K562 (cell line): ENCODE results near the gene SLC2A4. TPM values are rescaled to one million over a fixed set of nuclear protein-coding genes. Genes with fewer than 3 reads are reported as not detected.

Experiments used
- ATAC-seq: fragments of 200-7000 bp; cut with Tn5 transposase; 3 replicates; pipeline ENCODE4 v1.9.1; 2020; ENCODE audit warnings: moderate library complexity
- BruUV-seq: library from RNA; stranded (reverse); fragments of 400-500 nt; replicated peaks from 2 replicates; lab custom pipeline; 2021; lab: Mats Ljungman, UMichigan
- CTCF ChIA-PET: fragments of 300-600 bp; formaldehyde crosslinking; extraction: SDS; loops from one replicate; lab custom pipeline; 2021; ENCODE audit warnings: low intra/inter-chr PET ratio; lab: Yijun Ruan, JAX
- POLR2A ChIA-PET: fragments of 300-600, 350-650 bp; sonication (Branson Sonifier 250); formaldehyde crosslinking; extraction: SDS; loops from one replicate; lab custom pipeline; 2021; ENCODE audit warnings: antibody characterized with exemption, inconsistent platforms; lab: Yijun Ruan, JAX
- DNase-seq, 4 experiments: peaks; one replicate each; pipeline versions ENCODE4 v3.0.0 to v3.0.0-alpha.2; 2011 to 2018; ENCODE audit warnings: low spot score in 3 of 4, mixed read lengths in 3 of 4; ENCODE audit errors: extremely low read depth in 1 of 4
- FAIRE-seq: peaks from 2 replicates; lab custom pipeline; 2011; peaks lifted over from hg19 to GRCh38; lab: Jason Lieb, UNC
- H2AFZ ChIP-seq: 2 replicates; pipeline ENCODE4 v1.6.0; 2011; ENCODE audit warnings: low read depth, low read length, control low read depth, inconsistent platforms
- H3K27ac ChIP-seq: fragments of 200-600 bp; 3 replicates; pipeline ENCODE4 v1.8.0; 2011; ENCODE audit warnings: low read depth, mild to moderate bottlenecking, control low read depth, inconsistent platforms, low read length, moderate library complexity, mixed read lengths; ENCODE audit errors: extremely low read depth
- H3K27me3 ChIP-seq, 2 experiments: fragments of 300-600 bp in 1 of 2; 2 replicates in 1 of 2; 3 replicates in 1 of 2; pipeline versions ENCODE4 v1.6.0 to v1.8.0; 2011; ENCODE audit warnings: inconsistent platforms in 2 of 2, low read length in 2 of 2, mild to moderate bottlenecking in 1 of 2, mixed read lengths in 1 of 2, moderate library complexity in 1 of 2; ENCODE audit not compliant: control insufficient read depth in 2 of 2, insufficient read depth in 2 of 2
- H3K36me3 ChIP-seq: fragments of 300-600 bp; 3 replicates; pipeline ENCODE4 v1.8.0; 2011; ENCODE audit warnings: mild to moderate bottlenecking, low read length, inconsistent platforms; ENCODE audit not compliant: control insufficient read depth, insufficient read depth
- H3K4me1 ChIP-seq, 2 experiments: fragments of 200-600 bp in 1 of 2; replicated peaks in 1 of 2; 2 replicates in 1 of 2; 3 replicates in 1 of 2; pipeline versions ENCODE4 v1.5.1 to v1.8.0; 2011; ENCODE audit warnings: inconsistent platforms in 2 of 2, low read length in 2 of 2, mild to moderate bottlenecking in 1 of 2, mixed read lengths in 1 of 2, moderate library complexity in 1 of 2; ENCODE audit not compliant: control insufficient read depth in 2 of 2, insufficient read depth in 2 of 2
- H3K4me2 ChIP-seq: 2 replicates; pipeline ENCODE4 v1.6.1; 2011; ENCODE audit warnings: low read length, control low read depth, inconsistent platforms, mixed read lengths; ENCODE audit not compliant: insufficient read depth
- H3K4me3 ChIP-seq: fragments of 200-600 bp; sonication (generic), shearing (Covaris generic); 2 replicates; pipeline ENCODE4 v1.5.1; 2016; ENCODE audit warnings: control low read depth, inconsistent platforms
- H3K79me2 ChIP-seq: fragments of 200-600 bp; 3 replicates; pipeline ENCODE4 v1.8.0; 2011; ENCODE audit warnings: low read length, inconsistent platforms; ENCODE audit not compliant: control insufficient read depth, insufficient read depth
- H3K9ac ChIP-seq, 2 experiments: 2 replicates each; pipeline versions ENCODE4 v1.6.0 to v1.6.1; 2011; ENCODE audit warnings: low read depth in 2 of 2, low read length in 2 of 2, control low read depth in 1 of 2, inconsistent platforms in 1 of 2, mild to moderate bottlenecking in 1 of 2, mixed read lengths in 1 of 2; ENCODE audit not compliant: insufficient read depth in 1 of 2
- H3K9me1 ChIP-seq: one replicate; pipeline ENCODE4 v1.6.0; 2011; ENCODE audit warnings: inconsistent platforms, mild to moderate bottlenecking, low read length, moderate library complexity; ENCODE audit not compliant: control insufficient read depth, insufficient read depth
- H3K9me3 ChIP-seq: replicated peaks from 2 replicates; pipeline ENCODE4 v1.5.1; 2011; ENCODE audit warnings: low read depth, low read length, inconsistent platforms; ENCODE audit not compliant: control insufficient read depth, insufficient read depth
- H4K20me1 ChIP-seq: replicated peaks from 2 replicates; pipeline ENCODE4 v1.6.1; 2011; ENCODE audit warnings: low read length, inconsistent platforms, mixed read lengths; ENCODE audit not compliant: control insufficient read depth, insufficient read depth
- ETV6 ChIP-seq, 3 experiments: fragments of 150-350 bp in 1 of 3; sonication (generic) in 1 of 3; formaldehyde crosslinking in 1 of 3; IDR thresholded peaks; 2 replicates each; pipeline versions ENCODE4 v1.6.1 to v1.8.0; 2014 to 2022; ENCODE audit warnings: borderline replicate concordance in 2 of 3, low read depth in 2 of 3, antibody characterized with exemption in 1 of 3, low read length in 1 of 3, mild to moderate bottlenecking in 1 of 3, missing genetic modification reagents in 1 of 3
- FOXM1 ChIP-seq, 2 experiments: fragments of 450-650 bp in 1 of 2; sonication (generic) in 1 of 2; formaldehyde crosslinking in 1 of 2; IDR thresholded peaks; 2 replicates each; pipeline versions ENCODE4 v1.6.1 to v1.9.0; 2017 to 2022; ENCODE audit warnings: low read depth in 2 of 2, mild to moderate bottlenecking in 2 of 2, missing genetic modification reagents in 1 of 2, moderate library complexity in 1 of 2
- HMG20A ChIP-seq: fragments of 450-650 bp; formaldehyde crosslinking; conservative IDR thresholded peaks from 2 replicates; pipeline ENCODE4 v1.4.0; 2020; ENCODE audit warnings: mild to moderate bottlenecking, mixed read lengths
- JUN ChIP-seq, 2 experiments: sonication (generic) in 1 of 2; formaldehyde crosslinking in 1 of 2; IDR thresholded peaks; 2 replicates each; pipeline versions ENCODE4 v1.6.1 to v1.8.0; 2012 to 2022; ENCODE audit warnings: borderline replicate concordance in 2 of 2, mild to moderate bottlenecking in 2 of 2, improper control_type of control experiment in 1 of 2, low read depth in 1 of 2, low read length in 1 of 2, missing genetic modification reagents in 1 of 2
- POLR3A ChIP-seq: IDR thresholded peaks from 2 replicates; pipeline ENCODE4 v1.6.1; 2011; ENCODE audit warnings: borderline replicate concordance, mild to moderate bottlenecking, moderate library complexity; ENCODE audit not compliant: insufficient read length, insufficient read depth; ENCODE audit errors: extremely low read depth
- STAT5B ChIP-seq: fragments of 250-450 bp; sonication (Bioruptor Pico); IDR thresholded peaks from 2 replicates; pipeline ENCODE4 v1.8.0; 2021; ENCODE audit warnings: mild to moderate bottlenecking, inconsistent platforms
- XRCC3 ChIP-seq: fragments of 450-650 bp; IDR thresholded peaks from 2 replicates; pipeline ENCODE4 v1.6.1; 2017; ENCODE audit warnings: mild to moderate bottlenecking, moderate library complexity
- ZC3H4 ChIP-seq: sonication (generic); formaldehyde crosslinking; IDR thresholded peaks from 2 replicates; pipeline ENCODE4 v1.9.0; 2021; ENCODE audit warnings: missing genetic modification reagents, borderline replicate concordance
- ZNF583 ChIP-seq: fragments of 250-450 bp; sonication (Bioruptor Pico); IDR thresholded peaks from 2 replicates; pipeline ENCODE4 v1.4.0; 2020
- WGBS: fragments of 100-300 bp; shearing (Covaris generic); methylation state at CpG from one replicate; pipeline ENCODE4 v1.1.6; 2016; ENCODE audit warnings: low coverage, mixed read lengths; ENCODE audit not compliant: insufficient coverage; ENCODE audit errors: missing lambda C conversion rate; 5-methylcytosine and 5-hydroxymethylcytosine counted together
- in situ Hi-C: fragments of 300-500 bp; cut with MboI; formaldehyde crosslinking; loops from 4 replicates; pipeline ENCODE4 v1.15.0; 2018; ENCODE audit warnings: inconsistent platforms, mixed read lengths
- intact Hi-C: fragments of 100-400 bp; cut with micrococcal nuclease; formaldehyde crosslinking; loops from 2 replicates; pipeline ENCODE4 v1.14.2; 2022
- polyA plus RNA-seq, 8 experiments: library from polyadenylated mRNA; depleted of rRNA in 4 of 8; stranded (reverse) in 5 of 8; unstranded in 3 of 8; fragments of >200 nt; fragmentation: Nextera tagmentation in 2 of 8; fragmentation: Illumina TruSeq in 1 of 8; extraction: Ambion mirVana in 2 of 8; extraction: Trizol in 1 of 8; gene quantifications; 2 replicates each; pipeline versions ENCODE4 v1.2.1 to v1.2.3, GENCODE V29; 2011 to 2014; ENCODE audit warnings: inconsistent platforms in 1 of 8, missing spikeins in 1 of 8
- total RNA-seq, 7 experiments: library from RNA; depleted of rRNA in 6 of 7; stranded (reverse); fragments of >200 nt in 6 of 7; fragmentation: Illumina TruSeq in 2 of 7; extraction: Trizol in 2 of 7; gene quantifications; 2 replicates each; pipeline versions ENCODE4 v1.2.1 to v1.2.3, GENCODE V29; 2011 to 2021; ENCODE audit warnings: low replicate concordance in 1 of 7
- TF ChIP-seq, protein P1 (sequence below): fragments of 450-650 bp; IDR thresholded peaks from 2 replicates; pipeline ENCODE4 v1.6.1; 2017; ENCODE audit warnings: mild to moderate bottlenecking, moderate library complexity
- TF ChIP-seq, protein P2 (sequence below): sonication (generic); formaldehyde crosslinking; IDR thresholded peaks from 2 replicates; pipeline ENCODE4 v1.8.0; 2022; ENCODE audit warnings: mild to moderate bottlenecking, missing genetic modification reagents
- TF ChIP-seq, protein P3 (sequence below), 2 experiments: IDR thresholded peaks; 2 replicates each; pipeline ENCODE4 v1.6.1; 2012; ENCODE audit warnings: improper control_type of control experiment in 2 of 2, low read depth in 2 of 2, low read length in 2 of 2, borderline replicate concordance in 1 of 2

The SLC2A4 gene
- total and polyA plus RNA-seq, 9 of the 15 experiments (the other 6 are each of a cell fraction or from before 2014, with no cell fraction given), result 0.74 to 3.5 (median 1.6) TPM

DNA sequence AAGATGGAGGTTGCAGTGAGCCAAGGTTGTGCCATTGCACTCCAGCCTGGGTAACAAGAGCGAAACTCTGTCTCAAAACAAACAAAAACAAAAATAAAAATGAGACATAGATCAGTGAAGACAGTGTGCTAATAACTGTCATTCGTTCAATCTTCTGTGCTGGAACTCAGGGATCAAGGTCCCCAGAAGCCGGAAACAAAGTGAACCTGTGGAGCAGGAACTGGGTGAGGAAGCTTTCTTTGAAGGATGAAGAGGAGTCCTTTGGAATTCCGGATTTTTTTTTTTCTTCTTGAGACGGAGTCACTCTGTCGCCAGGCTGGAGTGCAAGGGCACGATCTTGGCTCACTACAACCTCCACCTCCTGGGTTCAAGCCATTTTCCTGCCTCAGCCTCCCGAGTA is 2.1 kb upstream of the SLC2A4 start:
- Histone ChIP-seq H2AFZ (no peak overlapping the region), H3K36me3 (no peaks in the 10 kb centered on the region), H3K27me3 (no peaks in the 10 kb centered on the region), H3K9me1 (no peaks in the 10 kb centered on the region), H3K9ac (no peak overlapping the region), H3K4me1 (peaks cover 15 to 40% of the 10 kb centered on the region in 2 experiments; a peak in 4 of 5 replicates), H3K4me2 (no peak overlapping the region), H3K79me2 (no peaks in the 10 kb centered on the region; the same call in 2 of the 3 replicates), H3K9me3 (no peaks in the 10 kb centered on the region), H4K20me1 (no peaks in the 10 kb centered on the region; the same call in 1 of the 2 replicates), H3K4me3 (no peak overlapping the region), H3K27ac (no peak overlapping the region)
- DNase-seq, result no peak
- ChIA-PET POLR2A (interaction anchor here (0.8 to 0.9 kb wide), 2 partner anchors 45 to 58 kb away, joined by 3 to 4 read pairs; partner anchors contain the start of gene DVL2), CTCF (interaction anchor here (1.0 to 2.3 kb wide), 2 partner anchors 17 to 35 kb away, joined by 3 to 19 read pairs; no protein-coding TSS in a partner anchor)
- in situ Hi-C loops (no loop called here), intact Hi-C loops (no loop called here)
- ATAC-seq, result no peak
- 52% methylated on average over 8 of the region's 8 CpGs for WGBS
- BruUV-seq, result no TSS peak
- no peak for FAIRE-seq
- no peak for TF ChIP-seq XRCC3
- TF ChIP-seq POLR3A, result no peak
- no peak for TF ChIP-seq ZC3H4 (CRISPR knock-in tag)
- TF ChIP-seq ETV6 (IDR thresholded peaks at IDR 0.05; ENCODE audit: borderline replicate concordance in 1 of 2, low read depth in 2 of 2, low read length in 1 of 2), result no peak
- TF ChIP-seq ETV6 (CRISPR knock-in tag; IDR thresholded peaks at IDR 0.05; ENCODE audit: borderline replicate concordance), result no peak
- TF ChIP-seq HMG20A (CRISPR knock-in tag), result no peak
- TF ChIP-seq JUN (IDR thresholded peaks at IDR 0.05; ENCODE audit: borderline replicate concordance, low read depth, low read length), result no peak
- TF ChIP-seq JUN (CRISPR knock-in tag; IDR thresholded peaks at IDR 0.05; ENCODE audit: borderline replicate concordance), result no peak
- TF ChIP-seq, protein P1, sequence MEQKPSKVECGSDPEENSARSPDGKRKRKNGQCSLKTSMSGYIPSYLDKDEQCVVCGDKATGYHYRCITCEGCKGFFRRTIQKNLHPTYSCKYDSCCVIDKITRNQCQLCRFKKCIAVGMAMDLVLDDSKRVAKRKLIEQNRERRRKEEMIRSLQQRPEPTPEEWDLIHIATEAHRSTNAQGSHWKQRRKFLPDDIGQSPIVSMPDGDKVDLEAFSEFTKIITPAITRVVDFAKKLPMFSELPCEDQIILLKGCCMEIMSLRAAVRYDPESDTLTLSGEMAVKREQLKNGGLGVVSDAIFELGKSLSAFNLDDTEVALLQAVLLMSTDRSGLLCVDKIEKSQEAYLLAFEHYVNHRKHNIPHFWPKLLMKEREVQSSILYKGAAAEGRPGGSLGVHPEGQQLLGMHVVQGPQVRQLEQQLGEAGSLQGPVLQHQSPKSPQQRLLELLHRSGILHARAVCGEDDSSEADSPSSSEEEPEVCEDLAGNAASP, result no peak
- TF ChIP-seq, protein P2, sequence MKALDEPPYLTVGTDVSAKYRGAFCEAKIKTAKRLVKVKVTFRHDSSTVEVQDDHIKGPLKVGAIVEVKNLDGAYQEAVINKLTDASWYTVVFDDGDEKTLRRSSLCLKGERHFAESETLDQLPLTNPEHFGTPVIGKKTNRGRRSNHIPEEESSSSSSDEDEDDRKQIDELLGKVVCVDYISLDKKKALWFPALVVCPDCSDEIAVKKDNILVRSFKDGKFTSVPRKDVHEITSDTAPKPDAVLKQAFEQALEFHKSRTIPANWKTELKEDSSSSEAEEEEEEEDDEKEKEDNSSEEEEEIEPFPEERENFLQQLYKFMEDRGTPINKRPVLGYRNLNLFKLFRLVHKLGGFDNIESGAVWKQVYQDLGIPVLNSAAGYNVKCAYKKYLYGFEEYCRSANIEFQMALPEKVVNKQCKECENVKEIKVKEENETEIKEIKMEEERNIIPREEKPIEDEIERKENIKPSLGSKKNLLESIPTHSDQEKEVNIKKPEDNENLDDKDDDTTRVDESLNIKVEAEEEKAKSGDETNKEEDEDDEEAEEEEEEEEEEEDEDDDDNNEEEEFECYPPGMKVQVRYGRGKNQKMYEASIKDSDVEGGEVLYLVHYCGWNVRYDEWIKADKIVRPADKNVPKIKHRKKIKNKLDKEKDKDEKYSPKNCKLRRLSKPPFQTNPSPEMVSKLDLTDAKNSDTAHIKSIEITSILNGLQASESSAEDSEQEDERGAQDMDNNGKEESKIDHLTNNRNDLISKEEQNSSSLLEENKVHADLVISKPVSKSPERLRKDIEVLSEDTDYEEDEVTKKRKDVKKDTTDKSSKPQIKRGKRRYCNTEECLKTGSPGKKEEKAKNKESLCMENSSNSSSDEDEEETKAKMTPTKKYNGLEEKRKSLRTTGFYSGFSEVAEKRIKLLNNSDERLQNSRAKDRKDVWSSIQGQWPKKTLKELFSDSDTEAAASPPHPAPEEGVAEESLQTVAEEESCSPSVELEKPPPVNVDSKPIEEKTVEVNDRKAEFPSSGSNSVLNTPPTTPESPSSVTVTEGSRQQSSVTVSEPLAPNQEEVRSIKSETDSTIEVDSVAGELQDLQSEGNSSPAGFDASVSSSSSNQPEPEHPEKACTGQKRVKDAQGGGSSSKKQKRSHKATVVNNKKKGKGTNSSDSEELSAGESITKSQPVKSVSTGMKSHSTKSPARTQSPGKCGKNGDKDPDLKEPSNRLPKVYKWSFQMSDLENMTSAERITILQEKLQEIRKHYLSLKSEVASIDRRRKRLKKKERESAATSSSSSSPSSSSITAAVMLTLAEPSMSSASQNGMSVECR (CRISPR knock-in tag), result no peak
- TF ChIP-seq FOXM1 (IDR thresholded peaks at IDR 0.05; ENCODE audit: low read depth), result no peak
- TF ChIP-seq FOXM1 (CRISPR knock-in tag; IDR thresholded peaks at IDR 0.05; ENCODE audit: low read depth), result no peak
- TF ChIP-seq STAT5B (CRISPR knock-in tag), result no peak
- no peak for TF ChIP-seq ZNF583 (CRISPR knock-in tag)
- TF ChIP-seq, protein P3, sequence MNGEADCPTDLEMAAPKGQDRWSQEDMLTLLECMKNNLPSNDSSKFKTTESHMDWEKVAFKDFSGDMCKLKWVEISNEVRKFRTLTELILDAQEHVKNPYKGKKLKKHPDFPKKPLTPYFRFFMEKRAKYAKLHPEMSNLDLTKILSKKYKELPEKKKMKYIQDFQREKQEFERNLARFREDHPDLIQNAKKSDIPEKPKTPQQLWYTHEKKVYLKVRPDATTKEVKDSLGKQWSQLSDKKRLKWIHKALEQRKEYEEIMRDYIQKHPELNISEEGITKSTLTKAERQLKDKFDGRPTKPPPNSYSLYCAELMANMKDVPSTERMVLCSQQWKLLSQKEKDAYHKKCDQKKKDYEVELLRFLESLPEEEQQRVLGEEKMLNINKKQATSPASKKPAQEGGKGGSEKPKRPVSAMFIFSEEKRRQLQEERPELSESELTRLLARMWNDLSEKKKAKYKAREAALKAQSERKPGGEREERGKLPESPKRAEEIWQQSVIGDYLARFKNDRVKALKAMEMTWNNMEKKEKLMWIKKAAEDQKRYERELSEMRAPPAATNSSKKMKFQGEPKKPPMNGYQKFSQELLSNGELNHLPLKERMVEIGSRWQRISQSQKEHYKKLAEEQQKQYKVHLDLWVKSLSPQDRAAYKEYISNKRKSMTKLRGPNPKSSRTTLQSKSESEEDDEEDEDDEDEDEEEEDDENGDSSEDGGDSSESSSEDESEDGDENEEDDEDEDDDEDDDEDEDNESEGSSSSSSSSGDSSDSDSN (IDR thresholded peaks at IDR 0.05; ENCODE audit: borderline replicate concordance in 1 of 2, low read depth in 2 of 2, low read length in 2 of 2), result no peak
